Activated T-helper 1 cell treated with anti-CD3 and anti-CD28 coated beads, Interleukin-2, amount 50 U/mL, for 16 hours (primary cell): Measurements from ENCODE around the gene TBX5.

Experiments used
- DNase-seq, 2 donors: peaks; one replicate each; pipeline ENCODE4 v3.0.0-alpha.2; 2020; ENCODE audit warnings: low read depth in 1 of 2, low spot score in 1 of 2

Gene TBX5

DNA sequence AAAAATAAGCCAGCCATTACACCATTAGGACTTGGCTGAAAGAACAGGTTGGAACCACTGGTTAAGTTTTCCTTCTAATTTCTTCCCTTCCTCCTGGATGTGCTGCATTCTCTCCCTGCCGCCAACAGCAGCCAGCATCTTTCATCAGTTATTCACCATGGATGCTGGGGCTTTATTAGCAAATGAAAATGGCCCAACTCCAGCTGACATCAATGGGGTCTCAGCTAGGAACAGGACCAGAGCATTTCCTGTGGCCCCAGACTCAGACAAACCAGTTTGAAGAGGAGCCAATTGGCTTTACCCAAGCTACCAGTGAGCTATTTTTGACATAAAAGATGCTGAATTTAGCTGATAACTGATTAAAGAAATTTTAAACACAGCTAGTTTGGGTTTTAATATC lies 26.0 kb upstream of the TBX5 start:
- no peak for DNase-seq

DNA sequence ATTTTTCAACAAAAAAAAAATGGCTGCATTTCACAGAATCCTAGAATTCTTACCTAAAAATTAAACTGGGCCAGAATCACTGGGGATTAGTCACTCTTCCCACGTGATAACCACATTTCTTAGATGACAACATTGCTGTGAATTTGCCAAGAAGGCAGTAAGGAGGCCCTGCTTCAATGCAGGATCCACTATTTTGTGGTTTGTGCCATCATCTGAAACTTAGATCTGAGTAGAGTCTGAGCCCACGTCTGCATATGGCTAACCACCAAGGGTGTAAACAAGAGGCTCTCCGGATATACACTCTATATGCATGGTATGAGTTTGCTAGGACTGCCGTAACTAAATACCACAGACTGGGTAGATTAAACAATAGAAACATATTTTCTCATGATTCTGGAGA lies 24.4 kb upstream of the TBX5 start:
- no peak for DNase-seq

DNA sequence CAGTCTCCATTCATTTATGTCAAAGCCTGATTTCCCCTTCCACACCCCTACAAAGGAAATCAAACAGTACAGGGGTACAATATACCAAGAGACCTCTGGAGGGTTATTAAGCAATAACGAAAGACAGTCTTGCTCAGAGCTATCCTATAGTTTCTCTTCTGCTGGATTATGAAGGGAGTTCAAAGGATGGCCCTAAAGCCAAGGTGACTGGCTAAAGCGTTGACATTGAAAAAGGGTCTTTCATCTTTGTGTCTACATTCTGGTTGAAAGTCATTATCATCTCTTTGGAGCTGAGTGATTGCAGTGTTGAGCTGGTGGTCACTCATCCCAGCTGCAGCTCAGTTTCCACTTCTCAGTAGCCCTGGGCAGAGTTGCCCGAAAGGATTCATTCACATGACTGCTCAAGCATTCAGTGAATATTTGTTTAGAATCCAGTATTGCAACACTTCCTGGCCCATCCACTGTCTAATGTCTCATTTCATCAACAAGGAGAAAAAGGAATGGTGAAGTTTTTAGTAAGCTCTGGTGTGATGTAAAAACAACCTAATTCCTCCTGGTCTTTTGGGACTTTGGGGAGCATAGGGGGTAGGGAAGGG lies 19.2 kb upstream of the TBX5 start:
- no peak for DNase-seq

DNA sequence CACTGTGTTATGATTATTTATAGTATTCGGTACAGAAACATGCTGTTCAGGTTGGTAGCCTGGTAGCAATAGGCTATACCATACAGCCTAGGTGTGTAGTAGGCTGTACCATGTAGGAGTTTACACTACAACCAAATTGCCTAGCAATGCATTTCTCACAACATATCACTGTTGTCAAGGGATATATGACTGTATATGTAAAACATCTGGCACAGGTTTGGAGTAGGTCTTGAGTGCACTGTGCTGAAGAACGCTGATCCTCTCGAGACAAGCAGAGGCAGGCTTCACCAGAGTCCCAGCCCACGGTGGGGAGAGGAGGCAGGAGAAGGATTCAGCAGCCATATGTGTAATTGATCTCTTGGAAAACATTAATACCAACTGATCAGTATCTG lies 15.0 kb upstream of the TBX5 start:
- DNase-seq = no peak

DNA sequence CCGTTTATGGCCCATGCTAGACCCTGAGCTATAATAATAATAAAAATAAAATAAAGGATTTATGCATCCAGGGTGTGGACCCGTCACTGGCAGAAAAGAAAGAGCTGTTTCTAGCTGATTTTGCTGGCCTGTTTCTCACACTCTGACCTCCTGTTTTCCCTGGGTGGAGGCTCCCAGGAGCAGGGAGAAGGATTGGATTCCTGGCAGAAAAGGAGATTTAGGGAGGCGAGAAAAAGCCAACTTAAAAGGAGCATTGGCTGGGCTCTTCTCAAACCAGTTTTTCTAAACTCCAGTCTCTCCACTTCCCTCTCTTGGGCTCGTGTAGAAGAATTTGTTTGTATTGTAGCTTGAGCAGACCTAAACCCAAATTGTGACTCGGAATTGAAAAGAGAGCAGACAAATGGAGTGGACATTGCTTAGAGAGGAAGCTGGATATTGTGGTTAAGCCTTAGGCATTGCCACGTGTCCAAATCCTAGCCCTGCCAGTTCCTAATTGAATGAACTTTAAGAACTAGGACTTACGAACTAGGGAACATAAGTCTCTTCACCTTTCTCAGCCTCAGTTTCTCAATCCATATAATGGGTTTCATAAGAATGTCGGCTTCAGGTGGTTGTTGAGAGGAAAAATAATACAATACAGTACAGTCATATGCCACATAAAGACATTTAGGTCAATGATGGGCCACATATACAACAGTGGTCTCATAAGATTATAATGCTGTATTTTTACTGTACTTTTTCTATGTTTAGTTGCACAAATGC lies 14.4 kb upstream of the TBX5 start:
- DNase-seq = no peak

DNA sequence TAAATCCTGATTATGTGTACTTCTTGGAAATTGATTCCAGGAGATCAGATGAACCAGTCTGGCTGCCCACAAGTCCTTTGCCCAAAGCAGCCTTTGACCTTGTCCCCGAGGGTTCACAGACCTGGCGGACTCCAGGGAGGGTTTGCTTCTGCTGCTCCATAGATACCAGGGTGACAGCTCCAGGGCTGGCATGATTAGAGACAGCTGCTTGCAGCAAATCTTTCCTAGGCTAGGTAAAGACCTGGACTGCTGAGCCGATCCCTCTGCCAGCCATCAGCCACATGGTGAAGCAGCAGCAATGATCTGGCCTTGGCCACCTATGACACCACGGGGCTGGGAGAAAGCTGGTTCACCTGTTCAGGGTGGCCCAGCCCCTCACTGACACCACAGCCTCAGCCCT lies 10.1 kb upstream of the TBX5 start:
- no peak for DNase-seq

DNA sequence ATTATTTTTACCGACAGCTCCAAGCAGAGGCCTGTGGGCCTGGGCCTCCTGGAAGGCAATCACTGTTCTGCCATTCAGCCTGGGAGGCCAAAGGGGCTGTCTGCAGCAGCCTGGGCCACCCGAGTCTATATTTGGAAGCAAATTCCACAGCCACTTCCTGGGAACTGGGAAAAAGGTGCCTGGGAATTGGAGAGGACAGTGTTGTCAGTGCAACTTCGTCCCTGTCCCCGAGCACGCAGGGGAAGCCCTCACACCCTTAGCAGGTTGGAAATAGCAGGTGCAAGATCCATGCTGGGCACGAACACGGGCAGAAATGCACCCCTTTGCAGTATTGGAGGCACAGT lies 9.6 kb upstream of the TBX5 start:
- no peak for DNase-seq

DNA sequence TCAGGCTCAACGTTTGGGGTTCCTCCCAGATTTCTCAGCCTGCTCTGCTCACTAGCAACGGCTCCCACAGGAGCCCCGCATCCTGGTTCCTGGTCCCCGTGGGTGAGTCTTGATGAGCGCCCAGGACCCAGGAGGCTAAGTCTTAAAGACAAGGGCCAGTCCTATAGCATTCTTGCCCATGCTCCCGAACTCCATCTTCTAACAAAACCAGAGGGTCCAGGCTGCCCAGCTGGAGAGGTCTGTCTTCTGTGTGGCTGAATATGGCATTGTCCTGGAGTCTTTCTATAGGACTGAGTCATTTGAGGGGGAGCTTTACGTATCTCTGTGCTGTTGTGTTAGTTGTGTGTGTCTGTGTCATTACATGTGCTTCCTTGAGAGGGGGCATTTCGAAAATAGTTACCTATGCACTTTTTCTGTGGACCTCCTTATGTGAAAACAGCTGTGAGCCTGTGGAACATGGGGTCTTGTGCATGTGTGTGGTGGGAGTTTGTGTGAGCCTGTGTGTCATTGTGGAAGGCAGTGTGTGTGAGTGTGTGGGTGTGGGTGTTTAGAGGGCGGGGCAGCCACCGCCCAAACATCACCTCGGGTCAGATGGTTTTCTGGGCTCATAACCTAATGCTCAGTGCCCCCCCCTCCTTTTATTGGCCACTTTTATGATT lies 9.1 kb upstream of the TBX5 start:
- DNase-seq = no peak

DNA sequence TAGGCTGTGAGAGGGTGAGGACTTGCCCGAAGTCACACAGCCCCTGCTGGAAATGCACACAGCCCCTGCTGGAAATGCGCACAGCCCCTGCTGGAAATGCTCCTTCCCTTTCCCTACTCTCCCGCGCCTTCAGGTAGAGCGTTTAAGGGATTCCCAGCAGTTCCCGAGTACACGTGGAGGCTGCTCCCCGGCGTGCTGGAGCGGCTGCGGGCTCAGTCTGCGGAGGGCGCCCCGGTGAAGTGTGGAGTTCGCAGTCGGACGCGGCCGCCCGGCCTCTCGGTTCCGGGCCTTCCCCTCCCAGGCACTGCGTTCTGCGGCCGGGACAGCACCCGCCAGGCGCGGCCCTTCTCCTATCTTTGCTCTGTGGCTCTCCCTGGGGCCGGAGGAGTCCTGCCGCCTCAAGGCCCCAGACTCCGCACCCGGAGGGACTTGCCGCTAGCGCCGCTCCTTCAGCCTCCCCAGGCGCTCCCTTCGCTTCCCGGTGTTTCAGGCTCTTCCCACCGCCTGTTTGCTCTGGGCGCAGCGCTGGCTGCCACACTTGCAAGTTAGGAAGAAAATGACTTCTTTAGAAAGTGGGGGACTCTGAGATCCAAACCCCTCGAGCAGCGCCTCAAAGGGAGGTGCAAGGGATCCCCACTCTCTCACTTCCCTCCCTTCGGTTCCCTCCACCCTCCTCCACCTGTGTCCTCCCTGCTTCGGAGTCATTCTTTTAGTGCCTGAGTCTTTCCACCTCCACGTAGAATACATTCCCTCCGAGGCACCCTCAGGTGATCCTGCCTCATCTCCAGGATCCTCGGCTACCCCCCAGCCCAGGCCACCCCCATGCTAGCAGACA lies 8.3 kb upstream of the TBX5 start:
- no peak for DNase-seq

DNA sequence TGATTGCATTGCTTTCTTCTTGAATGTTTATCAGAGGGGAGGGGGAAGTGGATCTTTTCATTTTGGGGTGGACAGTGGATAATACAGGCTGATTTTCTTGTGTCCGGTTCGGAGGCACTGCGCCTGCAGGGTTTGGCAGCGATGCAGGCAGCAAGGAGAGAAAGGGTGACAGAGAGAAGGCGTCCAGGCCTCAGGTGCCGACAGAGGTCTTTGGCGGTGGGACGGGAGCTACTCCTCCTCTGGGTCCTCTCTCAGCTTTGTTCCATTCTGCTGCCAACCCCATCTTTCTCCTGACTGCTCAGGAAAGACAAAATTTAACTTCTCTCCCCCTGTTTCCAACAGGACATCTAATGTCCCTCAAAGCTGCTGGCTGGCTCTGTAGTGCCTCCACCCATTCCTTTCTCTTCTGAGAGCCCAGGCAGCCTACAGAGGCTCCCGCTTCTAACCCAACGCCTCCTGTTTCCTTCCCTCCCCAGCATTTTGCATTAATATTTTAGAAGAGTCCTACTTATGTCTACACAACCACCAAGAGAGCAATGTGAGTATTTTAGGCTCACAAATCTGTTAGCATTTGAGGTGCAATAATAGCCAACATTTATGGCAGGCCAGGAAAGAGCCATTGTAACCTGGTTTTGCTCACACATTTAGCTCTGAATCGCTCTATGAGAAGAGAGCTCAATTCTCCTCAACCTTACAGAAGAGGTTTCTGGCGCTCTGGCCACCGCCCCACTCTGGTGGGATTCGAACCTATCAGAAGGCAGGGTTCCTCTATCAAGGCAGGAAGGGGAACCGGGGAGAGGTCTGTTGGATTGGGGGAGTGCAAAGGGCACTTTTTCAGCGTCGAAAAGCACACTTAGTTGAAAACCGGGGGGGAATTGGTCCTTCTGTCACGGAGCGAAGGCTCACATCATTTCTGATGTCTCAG lies 7.1 kb upstream of the TBX5 start:
- no peak for DNase-seq

DNA sequence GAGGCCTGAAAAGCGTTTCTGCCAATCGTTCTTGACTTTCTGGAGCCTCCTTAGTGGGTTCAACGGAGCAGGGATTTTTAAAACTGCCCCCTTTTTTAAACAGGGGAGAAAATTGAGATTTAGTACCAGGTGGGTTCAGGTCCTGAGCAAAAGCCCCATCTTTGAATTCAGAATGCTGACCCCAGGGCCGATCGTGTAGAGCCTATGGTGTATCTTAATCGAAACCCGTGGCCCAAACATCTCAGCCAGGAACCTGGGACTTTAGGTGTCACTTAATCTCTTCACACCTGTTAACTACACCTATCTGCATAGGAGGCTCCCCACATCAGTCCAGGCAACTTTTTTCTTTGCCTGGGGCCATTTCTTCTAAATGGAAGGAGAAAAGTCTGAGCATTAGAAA lies 6.4 kb upstream of the TBX5 start:
- no peak for DNase-seq

DNA sequence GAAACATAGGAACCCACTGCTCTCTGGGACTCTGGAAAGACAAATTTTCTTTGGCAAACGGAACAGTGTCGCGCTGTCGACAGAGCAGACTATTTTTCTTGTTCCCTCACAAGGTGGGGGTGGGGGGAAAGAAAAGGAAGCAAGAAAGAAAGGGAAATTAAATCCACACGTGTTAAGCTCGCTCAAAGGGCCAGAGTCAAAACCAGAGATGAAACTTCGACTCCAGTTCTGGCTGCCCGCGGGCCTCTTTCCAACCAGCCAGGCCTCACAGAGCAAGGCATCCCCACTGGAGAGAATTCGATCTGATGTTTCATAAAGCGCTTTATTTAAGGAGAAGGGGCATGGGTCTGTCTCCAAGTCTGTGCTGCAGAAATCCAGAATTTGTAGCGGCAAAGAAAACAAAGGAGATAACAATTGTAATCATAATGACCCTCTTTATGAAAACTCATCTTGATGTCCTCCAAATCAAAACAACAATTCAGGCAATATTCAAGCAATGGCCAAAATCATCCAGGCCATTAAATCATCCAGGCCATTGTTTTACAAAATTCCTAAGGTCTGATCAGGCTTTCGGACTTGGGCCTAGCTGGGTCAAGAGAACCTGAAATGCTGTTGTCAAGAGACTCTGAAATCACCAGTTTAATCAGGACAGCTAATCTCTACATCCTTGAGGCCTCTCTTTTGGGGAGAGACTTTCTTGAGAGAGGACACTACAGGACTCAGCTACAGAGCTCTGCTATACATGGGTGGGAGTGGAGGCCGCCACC lies 5.3 kb upstream of the TBX5 start:
- DNase-seq = no peak

DNA sequence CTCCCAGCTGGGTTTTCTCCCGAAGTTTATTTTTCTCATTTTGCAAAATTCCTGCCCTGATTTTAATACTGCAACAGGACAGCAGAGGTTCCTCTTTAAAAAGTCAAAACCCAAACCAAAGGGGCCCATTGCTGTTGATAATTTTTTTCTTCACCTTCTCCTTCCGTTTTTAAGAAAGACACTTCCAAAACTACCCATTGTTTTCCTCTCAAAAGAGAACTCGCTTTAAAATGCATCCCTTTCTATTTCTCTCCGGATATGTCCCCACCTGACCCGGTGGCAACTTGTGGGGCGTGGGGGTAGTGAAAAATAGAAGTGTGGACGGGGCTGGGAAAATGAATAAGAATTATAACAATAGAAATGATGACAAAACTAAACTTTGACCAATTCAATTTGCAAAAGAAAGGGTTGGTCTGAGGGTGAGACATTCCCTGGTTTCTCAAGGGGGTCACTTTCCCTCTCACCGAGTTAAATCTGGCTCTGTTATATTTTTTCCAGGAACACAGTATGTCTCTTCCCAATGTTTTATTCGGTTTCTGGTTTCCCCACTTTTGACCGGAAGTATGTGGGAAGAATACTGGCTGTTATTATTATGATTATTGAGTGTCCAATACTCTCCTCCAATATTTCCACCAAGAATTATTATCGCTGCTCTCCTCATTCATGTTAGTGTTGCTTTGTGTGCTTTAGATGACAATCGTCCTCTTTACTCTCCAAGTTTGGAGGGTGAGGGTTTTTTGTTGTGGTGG lies 4.1 kb upstream of the TBX5 start:
- no peak for DNase-seq

DNA sequence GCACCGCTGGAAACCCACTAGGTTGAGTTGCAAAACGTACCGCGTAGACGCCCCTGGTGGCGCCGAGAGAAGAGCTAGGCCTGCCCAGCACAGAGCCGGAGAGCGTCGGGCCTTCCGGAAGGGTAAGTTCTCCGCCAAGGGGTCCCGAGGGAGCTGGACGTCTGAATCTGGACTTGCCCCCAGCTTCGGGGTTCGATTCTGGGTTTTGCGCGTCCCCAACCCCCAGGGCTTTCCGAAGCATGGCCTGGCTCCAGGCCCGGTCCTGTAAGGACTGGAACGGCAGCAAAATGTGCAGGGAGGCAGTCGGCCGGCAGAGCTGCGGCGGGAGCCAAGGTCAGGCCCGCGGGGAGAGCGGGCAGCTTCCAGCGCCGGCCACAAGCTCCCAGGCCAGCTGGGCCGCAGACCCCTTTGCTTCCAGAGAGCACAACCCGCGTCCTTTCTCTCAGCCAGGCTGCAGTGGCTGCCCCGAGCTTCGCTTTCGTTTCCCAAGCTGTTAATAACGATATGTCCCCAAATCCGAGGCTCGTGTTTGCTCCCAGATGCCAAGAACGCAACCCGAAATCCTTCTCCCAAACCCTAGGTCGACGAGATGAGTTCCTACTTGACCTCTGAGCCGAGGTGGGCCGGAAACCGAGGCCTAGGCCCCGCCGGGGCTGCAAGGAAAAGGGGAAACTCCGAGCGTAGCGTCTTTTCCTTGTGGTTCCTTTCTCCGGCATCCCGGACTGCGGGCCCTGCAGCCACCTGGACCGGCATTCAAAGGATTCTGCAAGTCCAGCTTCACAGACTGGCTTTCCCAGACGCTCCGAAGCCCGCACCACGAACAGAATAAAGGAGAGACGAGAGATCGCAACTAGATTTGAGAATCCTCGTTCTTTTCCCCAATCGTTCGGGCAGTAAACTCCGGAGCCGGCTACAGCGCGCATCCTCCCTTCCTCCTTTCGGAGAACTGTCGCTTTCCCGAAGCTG lies 3.2 kb upstream of the TBX5 start:
- DNase-seq = no peak

DNA sequence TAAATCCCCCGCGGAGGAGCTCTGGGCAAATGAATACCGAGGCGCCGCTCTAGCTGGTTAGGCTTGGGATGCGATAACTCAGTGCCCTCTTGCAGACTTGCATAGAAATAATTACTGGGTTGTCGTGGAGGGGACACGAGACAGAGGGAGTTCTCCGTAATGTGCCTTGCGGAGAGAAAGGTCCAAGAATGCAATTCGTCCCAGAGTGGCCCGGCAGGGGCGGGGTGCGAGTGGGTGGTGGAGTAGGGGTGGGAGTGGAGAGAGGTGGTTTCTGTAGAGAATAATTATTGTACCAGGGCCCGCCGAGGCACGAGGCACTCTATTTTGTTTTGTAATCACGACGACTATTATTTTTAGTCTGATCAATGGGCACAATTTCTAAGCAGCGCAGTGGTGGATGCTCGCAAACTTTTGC lies 2.5 kb upstream of the TBX5 start:
- no peak for DNase-seq

DNA sequence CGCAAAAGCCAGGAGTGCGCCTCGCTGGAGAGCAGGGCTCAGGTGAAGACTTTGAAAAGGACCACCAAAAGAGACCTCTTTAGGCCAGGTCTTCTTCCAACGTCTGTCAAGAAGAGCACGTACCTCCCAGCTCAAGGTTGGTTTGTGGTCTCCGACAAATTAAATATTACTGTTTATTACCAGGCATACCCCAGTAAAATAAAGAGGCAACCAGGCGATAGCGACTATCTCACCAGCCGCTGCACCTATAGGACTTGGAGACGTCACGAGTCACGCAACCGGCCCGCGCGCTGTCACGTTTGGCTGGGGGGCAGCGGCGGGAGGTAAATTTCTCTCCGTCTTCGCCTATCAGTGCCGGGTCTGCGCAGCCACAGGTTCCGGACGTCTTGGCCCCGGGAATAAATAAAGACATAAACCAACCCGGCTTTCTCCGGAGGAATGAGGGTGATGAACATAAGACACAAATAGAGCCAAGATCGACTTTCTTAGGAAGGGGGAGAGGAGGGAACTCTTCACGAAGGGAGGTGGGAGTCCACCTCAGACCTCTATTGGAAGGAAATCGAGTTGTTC lies 2.0 kb upstream of the TBX5 start:
- DNase-seq = no peak

DNA sequence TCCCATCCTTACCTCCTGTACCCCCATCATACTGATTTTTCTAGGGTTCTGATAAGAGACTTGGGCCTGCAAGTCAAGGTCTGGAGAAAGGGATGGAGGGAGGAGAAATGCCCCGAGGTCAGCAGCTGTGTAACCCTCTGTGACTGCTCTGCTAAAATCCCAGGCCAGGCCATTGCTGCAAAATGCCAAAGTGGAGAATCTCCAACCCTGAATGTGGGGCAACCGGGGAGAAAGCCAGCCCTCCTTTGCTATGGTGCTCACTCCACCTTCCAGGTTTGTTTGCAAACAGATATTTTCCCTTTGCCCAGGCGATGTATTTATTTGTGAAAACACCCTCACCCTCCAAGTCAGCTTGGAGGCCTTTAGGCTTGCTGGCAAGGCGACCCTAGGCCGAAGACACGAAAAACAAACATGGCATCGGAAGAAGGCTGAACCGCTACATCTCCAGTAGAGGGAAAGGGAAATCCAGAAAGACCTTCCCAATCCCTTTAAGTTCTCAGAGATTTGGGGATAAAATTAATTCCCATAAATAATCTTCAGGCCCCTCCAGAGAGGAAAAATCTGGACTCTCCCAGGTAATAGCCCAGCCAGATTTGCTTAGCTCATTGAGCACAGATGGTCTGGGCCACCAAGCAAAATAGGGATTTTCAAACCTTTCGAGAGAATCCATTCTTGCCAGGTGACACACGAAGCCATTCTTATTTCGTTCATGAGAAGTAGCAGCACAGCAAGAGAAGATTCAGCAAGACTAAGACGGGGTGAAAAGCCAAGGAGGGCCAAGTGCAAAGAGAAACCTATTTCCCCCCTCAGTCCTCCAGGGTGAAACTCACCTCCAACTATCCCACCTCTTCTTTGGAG lies 1.3 kb upstream of the TBX5 start:
- no peak for DNase-seq
